EL (cell line): Measurements from ENCODE around the gene ARID3A.

Experiments used
- DNase-seq: peaks from one replicate; pipeline ENCODE4 v3.0.0-alpha.2; 2016

The ARID3A gene

GRCh38 chr19:991174-991931 is 65.5 kb downstream of the ARID3A start:
- peak; percentile 35 for DNase-seq

- no peak for DNase-seq
Observed at GRCh38 chr19:991932-992669, 66.3 kb downstream of the ARID3A start.

GRCh38 chr19:992670-993055 is 66.8 kb downstream of the ARID3A start:
- DNase-seq: no peak

GRCh38 chr19:993361-993830 is 67.6 kb downstream of the ARID3A start:
- no peak for DNase-seq

GRCh38 chr19:993831-994393 is 68.1 kb downstream of the ARID3A start:
- no peak for DNase-seq

- no peak for DNase-seq
Observed at GRCh38 chr19:994516-994915, 68.7 kb downstream of the ARID3A start.

GRCh38 chr19:995051-995827 is 69.4 kb downstream of the ARID3A start:
- no peak for DNase-seq

- peak; percentile 61 for DNase-seq
Observed at GRCh38 chr19:996051-996838, 70.4 kb downstream of the ARID3A start.

GRCh38 chr19:998064-998463 is 72.2 kb downstream of the ARID3A start:
- DNase-seq: no peak

- DNase-seq: no peak
Observed at GRCh38 chr19:999379-999719, 73.5 kb downstream of the ARID3A start.

- DNase-seq: peak; percentile 51
Observed at GRCh38 chr19:1000095-1000494, 74.3 kb downstream of the ARID3A start, which contains the start of gene GRIN3B. Gene GRIN3B (plus strand): TSS chr19:1000419. CDS start chr19:1000438, 19 bp downstream.

- DNase-seq: no peak
Observed at GRCh38 chr19:1000591-1001537, 75.0 kb downstream of the ARID3A start.

GRCh38 chr19:1001538-1002166 is 75.8 kb downstream of the ARID3A start:
- DNase-seq: peak; percentile 37

GRCh38 chr19:1002600-1002999 is 76.8 kb downstream of the ARID3A start:
- DNase-seq: no peak

- DNase-seq: no peak
Observed at GRCh38 chr19:1003283-1003682, 77.4 kb downstream of the ARID3A start.

GRCh38 chr19:1004204-1004802 is 78.5 kb downstream of the ARID3A start:
- DNase-seq: no peak

- no peak for DNase-seq
Observed at GRCh38 chr19:1004803-1005664, 79.2 kb downstream of the ARID3A start.

GRCh38 chr19:1006711-1007398 is 81.0 kb downstream of the ARID3A start:
- DNase-seq: no peak
